ENCODE results near the gene UCP3.

The UCP3 gene

DNA sequence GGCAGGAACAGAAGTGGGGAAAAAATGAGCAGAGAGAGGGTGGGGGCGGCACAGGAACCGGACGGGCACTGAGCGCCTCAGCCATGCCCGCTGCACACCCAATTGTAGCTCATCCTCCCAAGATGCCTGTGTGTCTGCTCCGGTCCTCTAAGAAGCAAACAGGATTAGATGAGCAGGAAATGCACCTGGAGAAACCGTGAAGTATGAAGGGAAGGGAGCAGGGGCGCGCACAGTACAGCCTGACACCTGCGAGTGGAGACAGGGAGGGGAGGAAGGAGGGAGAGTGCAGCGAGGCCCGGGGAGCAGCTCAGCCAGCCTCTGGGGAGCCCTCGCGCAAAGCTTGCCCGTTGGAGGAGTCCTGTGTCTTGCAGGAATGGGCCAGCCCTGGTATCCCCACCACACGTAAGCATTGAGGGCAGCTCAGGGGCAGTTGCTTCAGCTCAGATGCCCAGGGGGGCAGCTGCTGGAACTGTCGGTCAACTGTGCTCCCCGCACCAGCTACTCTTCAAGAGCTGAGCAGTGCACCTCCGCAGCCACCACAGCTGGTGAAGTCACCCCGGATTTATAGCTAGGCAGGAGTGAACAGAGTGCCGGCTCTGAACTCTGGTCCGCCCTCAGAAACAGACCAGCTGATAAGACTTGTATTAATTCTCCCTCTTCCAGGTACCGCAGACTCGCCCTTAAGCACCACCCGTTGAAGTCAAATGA lies 51.1 kb downstream of the UCP3 start:
- no peak for DNase-seq (ENCODE audit: low read depth in 2 of 2, low spot score in 1 of 2)

DNA sequence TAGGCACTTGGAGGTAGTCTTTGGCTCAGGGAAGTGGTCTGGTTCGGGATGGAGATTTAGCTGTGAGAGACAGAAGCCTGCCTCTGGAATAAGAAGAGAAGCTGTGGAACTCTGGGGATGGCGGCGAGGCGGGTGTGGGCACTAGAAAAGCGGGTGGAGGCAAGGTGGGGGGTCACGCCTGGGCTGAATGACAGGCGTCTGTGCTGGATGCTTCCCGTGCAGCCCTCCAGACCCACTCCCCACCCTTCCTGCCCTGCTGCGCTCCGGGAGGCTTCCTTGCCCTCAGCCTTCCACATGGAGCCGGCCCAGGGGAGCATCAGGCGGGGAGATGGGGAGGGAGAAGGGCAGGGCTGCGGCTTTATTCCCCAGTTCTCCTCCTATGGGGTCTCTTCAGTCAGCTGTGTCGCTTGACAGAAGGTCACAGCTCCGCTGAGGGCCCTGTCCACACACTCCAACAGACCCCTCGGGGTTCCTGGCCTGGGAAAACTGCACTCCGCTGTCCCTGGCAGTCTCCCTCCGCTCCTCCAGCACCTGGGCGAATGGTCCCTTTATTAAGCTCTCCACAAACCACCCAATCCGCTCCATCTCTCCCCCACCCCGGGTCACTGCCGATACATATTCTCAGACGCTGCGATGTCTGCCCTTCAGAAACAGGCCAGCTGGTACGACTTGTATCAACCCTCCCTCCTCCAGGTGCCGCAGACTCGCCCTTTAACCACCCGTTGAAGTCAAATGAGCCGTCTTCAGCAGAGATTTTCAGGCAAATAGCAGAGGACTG lies 51.8 kb downstream of the UCP3 start:
- no peak for DNase-seq (ENCODE audit: low read depth in 2 of 2, low spot score in 1 of 2)

DNA sequence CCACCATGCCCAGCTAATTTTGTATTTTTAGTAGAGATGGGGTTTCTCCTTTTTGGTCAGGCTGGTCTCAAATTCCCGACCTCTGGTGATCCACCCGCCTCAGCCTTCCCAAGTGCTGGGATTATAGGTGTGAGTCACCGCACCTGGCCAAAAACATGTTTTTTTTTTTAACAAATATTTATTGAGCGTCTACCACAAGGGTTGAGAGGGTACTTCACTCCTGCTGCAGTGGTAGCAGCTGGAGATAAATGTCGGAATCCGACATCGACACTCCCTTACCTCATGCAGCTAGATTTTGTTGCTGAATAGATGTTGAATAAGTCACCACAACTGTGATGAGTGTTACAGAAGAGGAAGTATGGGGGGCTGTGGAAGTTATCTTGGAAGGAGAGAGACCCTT lies 57.1 kb downstream of the UCP3 start:
- DNase-seq (ENCODE audit: low read depth in 2 of 2, low spot score in 1 of 2) = no peak

DNA sequence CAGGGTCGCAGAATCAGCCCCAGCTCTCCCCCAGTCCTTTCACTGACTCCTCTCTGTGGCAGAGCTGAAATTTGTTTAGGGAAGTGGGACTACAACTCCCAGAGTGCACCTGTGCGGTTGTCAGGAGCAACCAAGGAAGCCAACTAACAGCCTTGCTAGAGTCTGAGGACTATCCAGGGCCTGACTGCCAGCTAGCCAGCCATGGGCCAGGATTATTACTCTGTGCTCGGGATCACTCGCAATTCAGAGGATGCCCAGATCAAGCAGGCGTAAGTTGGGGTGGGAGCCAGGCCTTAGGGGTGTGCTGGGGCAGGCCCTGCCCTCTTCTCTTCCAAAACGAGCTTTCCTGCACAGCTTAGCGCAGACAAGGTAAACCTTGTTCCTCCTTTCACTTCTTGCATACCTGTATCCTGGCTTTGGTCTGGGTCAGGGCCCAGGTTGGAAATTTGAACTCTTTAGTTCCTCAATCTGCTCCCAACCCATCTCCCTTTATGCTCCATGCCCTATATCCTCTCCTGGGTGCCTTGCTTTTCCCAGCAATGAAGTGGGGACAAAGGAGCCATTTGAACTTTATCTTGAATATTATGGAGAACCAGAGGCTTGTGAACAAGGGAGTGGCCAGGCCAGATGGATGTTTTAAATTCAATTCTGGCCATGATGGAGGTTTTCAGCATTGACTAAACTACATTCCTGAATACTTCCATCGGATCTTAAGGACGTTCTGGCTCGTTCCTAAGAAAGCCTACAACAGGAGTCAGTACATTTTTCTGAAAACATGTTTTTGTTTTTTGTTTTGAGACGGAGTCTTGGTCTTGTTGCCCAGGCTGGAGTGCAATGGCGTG lies 57.8 kb downstream of the UCP3 start, which contains the start of gene DNAJB13:
Gene DNAJB13, plus strand, starts transcription at position 158 of the 842 bp plus-strand sequence. Its CDS starts 44 bp downstream, at position 202.
- DNase-seq (ENCODE audit: low read depth in 2 of 2, low spot score in 1 of 2) = no peak
